Measurements from ENCODE around the gene AK8. TPM values are rescaled to one million over a fixed set of nuclear protein-coding genes. Genes with fewer than 3 reads are reported as not detected.
A peak's percentile ranks its signal among the peaks of the same experiment; 100 is the strongest.

The AK8 gene
- total RNA-seq, 2 experiments from 2014 or later = 0.63 TPM; not detected in 1

- Mint-ChIP-seq H3K4me3 (no peak overlapping the region), H3K4me1 (peaks cover 2% of the 10 kb centered on the region), H3K9me3 (ENCODE audit: low read depth) (no peaks in the 10 kb centered on the region), H3K27me3 (peaks cover 34% of the 10 kb centered on the region), H3K27ac (no peak overlapping the region), H3K36me3 (no peaks in the 10 kb centered on the region)
- DNase-seq (no peak), ATAC-seq (no peak)
- CTCF ChIA-PET = no interaction called here
Observed at GRCh38 chr9:132825430-132825829, 52.7 kb downstream of the AK8 start.

GRCh38 chr9:132824951-132825350 is 53.1 kb downstream of the AK8 start:
- H3K9me3 Mint-ChIP-seq (ENCODE audit: low read depth) = no peaks in the 10 kb centered on the region
- no peaks in the 10 kb centered on the region for H3K36me3 Mint-ChIP-seq
- CTCF ChIA-PET = no interaction called here
- no peak overlapping the region for H3K27ac Mint-ChIP-seq
- peaks cover 2% of the 10 kb centered on the region for H3K4me1 Mint-ChIP-seq
- no peak for DNase-seq
- peaks cover 39% of the 10 kb centered on the region for H3K27me3 Mint-ChIP-seq
- H3K4me3 Mint-ChIP-seq = no peak overlapping the region
- ATAC-seq = no peak

- CTCF ChIA-PET = no interaction called here
- DNase-seq (no peak), ATAC-seq (no peak)
- Mint-ChIP-seq H3K27ac (no peak overlapping the region), H3K4me3 (no peak overlapping the region), H3K27me3 (peaks cover 47% of the 10 kb centered on the region), H3K36me3 (no peaks in the 10 kb centered on the region), H3K9me3 (ENCODE audit: low read depth) (no peaks in the 10 kb centered on the region), H3K4me1 (peaks cover 2% of the 10 kb centered on the region)
Observed at GRCh38 chr9:132824151-132824550, 53.9 kb downstream of the AK8 start.

GRCh38 chr9:132823370-132824145 is 54.5 kb downstream of the AK8 start:
- DNase-seq (no peak), ATAC-seq (no peak)
- Mint-ChIP-seq H3K4me1 (peaks cover 2% of the 10 kb centered on the region), H3K27ac (no peak overlapping the region), H3K27me3 (peaks cover 49% of the 10 kb centered on the region), H3K4me3 (no peak overlapping the region), H3K9me3 (ENCODE audit: low read depth) (no peaks in the 10 kb centered on the region), H3K36me3 (no peaks in the 10 kb centered on the region)
- CTCF ChIA-PET = no interaction called here

- ATAC-seq (no peak), DNase-seq (no peak)
- Mint-ChIP-seq H3K9me3 (ENCODE audit: low read depth) (no peaks in the 10 kb centered on the region), H3K27ac (no peak overlapping the region), H3K36me3 (no peaks in the 10 kb centered on the region), H3K4me1 (peaks cover 2% of the 10 kb centered on the region), H3K4me3 (no peak overlapping the region), H3K27me3 (peaks cover 68% of the 10 kb centered on the region)
- CTCF ChIA-PET = no interaction called here
Observed at GRCh38 chr9:132820169-132820944, 57.7 kb downstream of the AK8 start.

GRCh38 chr9:132818588-132818987 is 59.5 kb downstream of the AK8 start:
- no peak overlapping the region for H3K27ac Mint-ChIP-seq
- no peaks in the 10 kb centered on the region for H3K4me1 Mint-ChIP-seq
- no peaks in the 10 kb centered on the region for H3K36me3 Mint-ChIP-seq
- H3K9me3 Mint-ChIP-seq (ENCODE audit: low read depth) = no peaks in the 10 kb centered on the region
- peaks cover 63% of the 10 kb centered on the region for H3K27me3 Mint-ChIP-seq
- ATAC-seq (no peak), DNase-seq (no peak)
- no peak overlapping the region for H3K4me3 Mint-ChIP-seq
- CTCF ChIA-PET = no interaction called here

- no peak for ATAC-seq
- H3K4me1 Mint-ChIP-seq = no peaks in the 10 kb centered on the region
- no peak overlapping the region for H3K4me3 Mint-ChIP-seq
- H3K9me3 Mint-ChIP-seq (ENCODE audit: low read depth) = no peaks in the 10 kb centered on the region
- DNase-seq = no peak
- H3K27ac Mint-ChIP-seq = no peak overlapping the region
- no peaks in the 10 kb centered on the region for H3K36me3 Mint-ChIP-seq
- CTCF ChIA-PET = no interaction called here
- H3K27me3 Mint-ChIP-seq = peaks cover 62% of the 10 kb centered on the region
Observed at GRCh38 chr9:132814937-132815336, 63.1 kb downstream of the AK8 start.

- Mint-ChIP-seq H3K4me3 (no peak overlapping the region), H3K36me3 (no peaks in the 10 kb centered on the region), H3K9me3 (ENCODE audit: low read depth) (no peaks in the 10 kb centered on the region), H3K27ac (no peak overlapping the region), H3K27me3 (peaks cover 62% of the 10 kb centered on the region), H3K4me1 (peaks cover 1% of the 10 kb centered on the region)
- no peak for DNase-seq
- no peak for ATAC-seq
- CTCF ChIA-PET = interaction anchor here (0.6 to 1.4 kb wide), 4 partner anchors 14 to 96 kb away, joined by 3 to 4 read pairs (median 4); no protein-coding TSS in a partner anchor
Observed at GRCh38 chr9:132813115-132813771, 64.8 kb downstream of the AK8 start.

GRCh38 chr9:132811985-132812384 is 66.1 kb downstream of the AK8 start:
- CTCF ChIA-PET = interaction anchor here (1.0 kb wide), 2 partner anchors 90 to 130 kb away, joined by 3 to 4 read pairs; no protein-coding TSS in a partner anchor
- Mint-ChIP-seq H3K36me3 (no peaks in the 10 kb centered on the region), H3K27me3 (peaks cover 66% of the 10 kb centered on the region), H3K27ac (no peak overlapping the region), H3K9me3 (ENCODE audit: low read depth) (no peaks in the 10 kb centered on the region), H3K4me1 (peaks cover 1% of the 10 kb centered on the region), H3K4me3 (no peak overlapping the region)
- ATAC-seq (no peak), DNase-seq (no peak)

- Mint-ChIP-seq H3K27ac (no peak overlapping the region), H3K9me3 (ENCODE audit: low read depth) (no peaks in the 10 kb centered on the region)
Observed at GRCh38 chr9:132810314-132810713, 67.8 kb downstream of the AK8 start.

GRCh38 chr9:132809677-132810271 is 68.3 kb downstream of the AK8 start:
- CTCF ChIA-PET = no interaction called here
- DNase-seq (peak; percentile 22), ATAC-seq (no peak)
- Mint-ChIP-seq H3K36me3 (no peaks in the 10 kb centered on the region), H3K27ac (no peak overlapping the region), H3K27me3 (peaks cover 73% of the 10 kb centered on the region), H3K4me1 (peaks cover 3% of the 10 kb centered on the region), H3K4me3 (no peak overlapping the region), H3K9me3 (ENCODE audit: low read depth) (no peaks in the 10 kb centered on the region)

More at GRCh38 chr9:132810314-132810713, 67.8 kb downstream of the AK8 start:
- no peak overlapping the region for H3K4me3 Mint-ChIP-seq
- DNase-seq (peak; percentile 14), ATAC-seq (no peak)
- peaks cover 71% of the 10 kb centered on the region for H3K27me3 Mint-ChIP-seq
- CTCF ChIA-PET = no interaction called here
- no peaks in the 10 kb centered on the region for H3K36me3 Mint-ChIP-seq
- H3K4me1 Mint-ChIP-seq = peaks cover 1% of the 10 kb centered on the region

GRCh38 chr9:132808645-132809044 is 69.4 kb downstream of the AK8 start:
- CTCF ChIA-PET = no interaction called here
- Mint-ChIP-seq H3K4me3 (no peak overlapping the region), H3K9me3 (ENCODE audit: low read depth) (no peaks in the 10 kb centered on the region), H3K27ac (no peak overlapping the region), H3K4me1 (peaks cover 9% of the 10 kb centered on the region), H3K36me3 (no peaks in the 10 kb centered on the region), H3K27me3 (peaks cover 74% of the 10 kb centered on the region)
- ATAC-seq = no peak
- peak; percentile 34 for DNase-seq

GRCh38 chr9:132806723-132807421 is 71.2 kb downstream of the AK8 start:
- peak; percentile 25 for DNase-seq
- peaks cover 76% of the 10 kb centered on the region for H3K27me3 Mint-ChIP-seq
- H3K4me3 Mint-ChIP-seq = no peak overlapping the region
- no peaks in the 10 kb centered on the region for H3K9me3 Mint-ChIP-seq (ENCODE audit: low read depth)
- no peak overlapping the region for H3K27ac Mint-ChIP-seq
- no peaks in the 10 kb centered on the region for H3K36me3 Mint-ChIP-seq
- no peak for ATAC-seq
- CTCF ChIA-PET = interaction anchor here (1.0 to 1.8 kb wide), 3 partner anchors 18 to 96 kb away, joined by 3 to 4 read pairs (median 3); no protein-coding TSS in a partner anchor
- peaks cover 9% of the 10 kb centered on the region for H3K4me1 Mint-ChIP-seq
